Inflammatory macrophage (primary cell): ENCODE results near the gene CENPX.

Source experiments
- DNase-seq, 2 donors: peaks; one replicate each; pipeline ENCODE4 v3.0.0-alpha.2; 2020 to 2022
- total RNA-seq, 18 experiments: gene quantifications; one replicate each; lab custom pipeline; 2026; ENCODE audit warnings: mixed read lengths in 6 of 18, inconsistent platforms in 2 of 18; lab: John Stamatoyannopoulos, UW

The CENPX gene
- 5.0 to 26.4 (median 14.9) reads per million in 18 experiments for total RNA-seq

- no peak for DNase-seq
Observed at GRCh38 chr17:82022310-82022980, at the start of gene CENPX. CENPX (minus strand) TSS chr17:82022878; CDS start chr17:82022861, 17 bp downstream.

- DNase-seq = no peak
Observed at GRCh38 chr17:82070611-82071010, 47.9 kb upstream of the CENPX start.

- peak; percentile 67 to 74 for DNase-seq
Observed at GRCh38 chr17:82065638-82066303, 43.1 kb upstream of the CENPX start, which contains the start of gene DUS1L. DUS1L (minus strand) TSS chr17:82065804; CDS start chr17:82065059, 745 bp downstream.

- DNase-seq = peak in 1 of 2 donors; percentile 37
Observed at GRCh38 chr17:82065193-82065637, 42.5 kb upstream of the CENPX start.

GRCh38 chr17:82064433-82065192 lies 41.9 kb upstream of the CENPX start:
- no peak for DNase-seq

GRCh38 chr17:82063424-82064415 lies 41.0 kb upstream of the CENPX start:
- no peak for DNase-seq

GRCh38 chr17:82062984-82063368 lies 40.3 kb upstream of the CENPX start:
- no peak for DNase-seq

GRCh38 chr17:82062076-82062983 lies 39.7 kb upstream of the CENPX start:
- DNase-seq = peak in 1 of 2 donors; percentile 11

- DNase-seq = no peak
Observed at GRCh38 chr17:82061047-82061925, 38.6 kb upstream of the CENPX start.

- no peak for DNase-seq
Observed at GRCh38 chr17:82060614-82061013, 37.9 kb upstream of the CENPX start.

GRCh38 chr17:82060001-82060380 lies 37.3 kb upstream of the CENPX start:
- no peak for DNase-seq

- no peak for DNase-seq
Observed at GRCh38 chr17:82059272-82060000, 36.8 kb upstream of the CENPX start.

GRCh38 chr17:82058855-82059249 lies 36.2 kb upstream of the CENPX start:
- no peak for DNase-seq

- DNase-seq = no peak
Observed at GRCh38 chr17:82058230-82058854, 35.7 kb upstream of the CENPX start.

GRCh38 chr17:82056729-82057621 lies 34.3 kb upstream of the CENPX start:
- DNase-seq = no peak

- no peak for DNase-seq
Observed at GRCh38 chr17:82055965-82056728, 33.5 kb upstream of the CENPX start.
